HG02759 (cell line): ENCODE results near the gene OR6C1.
"Not testable (repeated sequence)": the region's sequence is repeated elsewhere in the genome, so short reads cannot be mapped to it uniquely, and the experiment has no call there.

Experiments used
- ATAC-seq: cut with Tn5 transposase; IDR thresholded peaks from one replicate; pipeline ENCODE4 v1.9.1; 2021; ENCODE audit warnings: mild to moderate bottlenecking, moderate library complexity; ENCODE audit not compliant: unreplicated experiment

The OR6C1 gene

GRCh38 chr12:55314043-55314442, at the start of gene OR6C1:
TSS of gene OR6C1 (plus strand) at chr12:55314343. CDS start at chr12:55320600, 6,257 bp downstream.
- ATAC-seq, result no peak

GRCh38 chr12:55280991-55281390, 33.2 kb upstream of the OR6C1 start:
- ATAC-seq, result no peak

GRCh38 chr12:55289999-55290398, 24.1 kb upstream of the OR6C1 start:
- ATAC-seq, result no peak

DNA sequence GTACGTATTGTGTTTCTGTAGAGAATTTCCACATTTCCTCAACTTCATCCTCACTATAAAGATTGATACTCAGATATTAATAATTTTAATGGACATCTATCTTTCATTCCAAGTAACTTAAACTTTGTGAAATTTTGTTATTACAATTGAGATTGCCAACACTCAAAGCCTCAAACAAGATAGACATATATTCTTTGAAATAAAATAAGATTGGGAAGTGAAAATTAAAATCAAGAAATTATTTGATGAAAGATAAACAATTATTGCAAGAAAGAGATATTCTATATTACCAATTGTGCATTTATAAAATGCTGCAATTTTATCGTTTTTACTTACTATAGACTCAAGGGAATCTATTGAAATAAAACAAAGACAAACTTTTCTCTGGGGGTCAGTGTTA, 17.7 kb upstream of the OR6C1 start, which contains the start of gene OR6C6:
Gene OR6C6, minus strand, starts transcription at position 101 of the 400 bp plus-strand sequence. CDS start 1,337 bp downstream, outside the sequence.
- no peak for ATAC-seq

DNA sequence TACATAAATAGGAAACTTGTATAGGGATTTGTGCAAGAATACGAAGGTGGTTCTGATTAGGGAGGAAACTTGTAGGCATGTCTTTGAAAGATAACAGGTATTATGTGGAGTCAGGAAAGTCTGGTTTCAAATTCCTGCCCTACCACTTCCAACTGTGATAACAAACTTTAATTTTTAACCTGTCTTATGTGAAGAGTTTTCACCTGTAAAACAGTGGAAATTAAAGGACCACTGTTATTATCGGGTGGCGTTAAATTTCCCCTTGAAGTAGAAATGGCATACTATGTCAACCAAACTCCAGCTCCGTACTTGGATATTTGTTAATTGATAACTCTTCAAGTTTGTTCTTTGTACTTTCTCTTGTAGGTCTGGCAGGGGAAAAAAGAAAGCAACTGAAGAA, 6.1 kb downstream of the OR6C1 start:
- no peak for ATAC-seq

GRCh38 chr12:55325801-55326200, 11.7 kb downstream of the OR6C1 start:
- not testable (repeated sequence) for ATAC-seq

DNA sequence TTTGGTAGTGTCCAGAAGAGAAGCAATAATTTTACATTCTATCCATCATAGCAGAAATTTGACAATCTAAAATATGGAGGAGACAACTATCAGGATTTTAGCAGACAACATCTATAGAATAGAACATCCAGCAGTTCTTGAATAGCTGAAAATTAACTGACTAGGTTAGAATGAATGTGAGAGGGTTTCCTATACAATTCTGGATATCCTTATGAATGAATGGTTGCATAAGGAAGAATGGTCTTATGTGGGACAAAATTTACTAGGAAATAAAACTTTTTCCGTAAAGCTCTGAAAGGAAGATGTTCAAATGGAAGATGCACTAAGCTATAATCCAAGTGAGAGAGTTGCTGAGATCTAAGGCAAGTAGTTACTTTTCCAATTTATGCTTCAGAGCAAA, 16.3 kb downstream of the OR6C1 start, which contains the start of gene OR6C3:
Gene OR6C3, plus strand, starts transcription at position 301 of the 400 bp plus-strand sequence. CDS start 955 bp downstream, outside the sequence.
- no peak for ATAC-seq

DNA sequence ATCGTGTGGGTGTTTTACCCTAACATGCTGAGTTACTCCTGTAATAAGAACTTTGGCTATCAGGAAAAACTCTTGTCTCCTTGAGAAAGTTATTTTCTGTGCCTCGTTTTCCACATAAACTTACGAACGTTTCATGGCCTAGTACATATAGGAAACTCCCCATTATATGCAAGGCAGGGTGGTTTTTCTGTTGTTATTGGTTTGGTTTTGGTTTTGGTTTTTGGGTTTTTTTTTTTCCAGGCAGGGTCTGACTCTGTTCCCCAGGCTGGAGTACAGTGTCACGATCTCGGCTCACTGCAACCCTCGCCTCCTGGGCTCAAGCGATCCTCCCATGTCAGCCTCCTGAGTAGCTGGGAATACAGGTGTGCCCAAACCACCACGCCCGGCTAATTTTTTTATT, 21.9 kb downstream of the OR6C1 start:
- ATAC-seq, result no peak

- not testable (repeated sequence) for ATAC-seq
Observed at GRCh38 chr12:55355338-55355737, 41.2 kb downstream of the OR6C1 start.

GRCh38 chr12:55362675-55363074, 48.5 kb downstream of the OR6C1 start, which contains the start of gene OR6C75:
TSS of gene OR6C75 (plus strand) at chr12:55362975. CDS start at chr12:55365111, 2,136 bp downstream.
- ATAC-seq, result no peak

GRCh38 chr12:55365086-55365485, 50.9 kb downstream of the OR6C1 start:
- no peak for ATAC-seq
